A549 (cell line): ENCODE measurements around the gene ATOSB.

Experiments used
- CTCF ChIP-seq: fragments of >200 bp; sonication (Bioruptor Twin); formaldehyde crosslinking; IDR thresholded peaks from 3 replicates; pipeline ENCODE4 v1.5.1; 2016
- MAX ChIP-seq: IDR thresholded peaks from 2 replicates; pipeline ENCODE4 v1.6.1; 2012

- TF ChIP-seq MAX, result no peak
- no peak for TF ChIP-seq CTCF
Observed at GRCh38 chr9:35078066-35078465, 37.6 kb downstream of the ATOSB start.
